WTC11 (cell line): Measurements from ENCODE around the gene TPM2. TPM values are rescaled to one million over a fixed set of nuclear protein-coding genes. Genes with fewer than 3 reads are reported as not detected.
A peak's percentile ranks its signal among the peaks of the same experiment; 100 is the strongest.

Experiments
- ATAC-seq: fragments of 200-7000 bp; cut with Tn5 transposase; 2 replicates; pipeline ENCODE4 v1.10.0; 2021; ENCODE audit warnings: mild to moderate bottlenecking, moderate library complexity
- CTCF ChIA-PET: fragments of 300-600 bp; sonication (Branson Sonifier 250); formaldehyde crosslinking; loops from one replicate; lab custom pipeline; 2021; ENCODE audit warnings: antibody characterized with exemption; lab: Charles Lee
- POLR2A ChIA-PET: fragments of 350-600 bp; sonication (Branson Sonifier 250); formaldehyde crosslinking; loops from one replicate; lab custom pipeline; 2021; ENCODE audit warnings: antibody characterized with exemption; lab: Charles Lee
- DNase-seq: peaks from one replicate; pipeline ENCODE4 v3.0.0; 2021; ENCODE audit warnings: low spot score
- H3K27ac Mint-ChIP-seq: 2 replicates; pipeline ENCODE4 v1.8.0; 2021; ENCODE audit warnings: mixed read lengths
- H3K27me3 Mint-ChIP-seq: 2 replicates; pipeline ENCODE4 v1.8.0; 2021; ENCODE audit warnings: low read depth, mild to moderate bottlenecking, moderate library complexity, mixed read lengths
- H3K36me3 Mint-ChIP-seq: 2 replicates; pipeline ENCODE4 v1.8.0; 2021; ENCODE audit warnings: mixed read lengths
- H3K4me1 Mint-ChIP-seq: 2 replicates; pipeline ENCODE4 v1.8.0; 2022; ENCODE audit warnings: mixed read lengths
- H3K4me3 Mint-ChIP-seq: 2 replicates; pipeline ENCODE4 v1.8.0; 2021; ENCODE audit warnings: mild to moderate bottlenecking, moderate library complexity, mixed read lengths
- H3K9me3 Mint-ChIP-seq: 2 replicates; pipeline ENCODE4 v1.8.0; 2021; ENCODE audit warnings: mixed read lengths
- ATF3 ChIP-seq: sonication (generic); formaldehyde crosslinking; conservative IDR thresholded peaks from 2 replicates; pipeline ENCODE4 v1.8.1; 2022; ENCODE audit warnings: mild to moderate bottlenecking, missing genetic modification reagents
- CBFB ChIP-seq: sonication (generic); formaldehyde crosslinking; IDR thresholded peaks from 2 replicates; pipeline ENCODE4 v1.8.1; 2022; ENCODE audit warnings: mild to moderate bottlenecking, low read depth, missing genetic modification reagents
- CREM ChIP-seq: sonication (generic); formaldehyde crosslinking; IDR thresholded peaks from 2 replicates; pipeline ENCODE4 v1.8.1; 2022; ENCODE audit warnings: mild to moderate bottlenecking, missing genetic modification reagents, moderate library complexity
- E2F4 ChIP-seq: sonication (generic); formaldehyde crosslinking; IDR thresholded peaks from 2 replicates; pipeline ENCODE4 v1.8.1; 2022; ENCODE audit warnings: low read depth, mild to moderate bottlenecking, moderate library complexity, missing genetic modification reagents, borderline replicate concordance
- GABPB1 ChIP-seq: sonication (generic); formaldehyde crosslinking; IDR thresholded peaks from 2 replicates; pipeline ENCODE4 v1.8.1; 2023; ENCODE audit warnings: mild to moderate bottlenecking, missing genetic modification reagents
- GRHL2 ChIP-seq: fragments of 250-450 bp; sonication (Bioruptor Pico); IDR thresholded peaks from 2 replicates; pipeline ENCODE4 v1.8.0; 2022; ENCODE audit warnings: mild to moderate bottlenecking, moderate library complexity; ENCODE audit not compliant: insufficient replicate concordance, severe bottlenecking
- MXD4 ChIP-seq: fragments of 250-450 bp; sonication (Bioruptor Pico); IDR thresholded peaks from 2 replicates; pipeline ENCODE4 v1.8.0; 2021; ENCODE audit warnings: mild to moderate bottlenecking, moderate library complexity, borderline replicate concordance
- MYBL2 ChIP-seq: sonication (generic); formaldehyde crosslinking; IDR thresholded peaks from 2 replicates; pipeline ENCODE4 v1.8.1; 2023; ENCODE audit warnings: mild to moderate bottlenecking, moderate library complexity, missing genetic modification reagents
- OVOL2 ChIP-seq: fragments of 250-450 bp; sonication (Bioruptor Pico); IDR thresholded peaks from 2 replicates; pipeline ENCODE4 v1.9.0; 2021; ENCODE audit warnings: mild to moderate bottlenecking, borderline replicate concordance
- RELA ChIP-seq: sonication (generic); formaldehyde crosslinking; IDR thresholded peaks from 2 replicates; pipeline ENCODE4 v1.8.1; 2022; ENCODE audit warnings: missing genetic modification reagents, mild to moderate bottlenecking, borderline replicate concordance
- SP1 ChIP-seq: sonication (generic); formaldehyde crosslinking; conservative IDR thresholded peaks from 2 replicates; pipeline ENCODE4 v1.8.1; 2022; ENCODE audit warnings: missing genetic modification reagents
- TP53 ChIP-seq: sonication (generic); formaldehyde crosslinking; IDR thresholded peaks from 2 replicates; pipeline ENCODE4 v1.8.1; 2023; ENCODE audit warnings: mild to moderate bottlenecking, missing genetic modification reagents
- ZNF121 ChIP-seq: sonication (generic); formaldehyde crosslinking; IDR thresholded peaks from 2 replicates; pipeline ENCODE4 v1.8.0; 2023; ENCODE audit warnings: missing genetic modification reagents
- ZNF219 ChIP-seq: sonication (generic); formaldehyde crosslinking; IDR thresholded peaks from 2 replicates; pipeline ENCODE4 v1.8.0; 2023; ENCODE audit warnings: missing genetic modification reagents, mild to moderate bottlenecking, borderline replicate concordance
- ZNF425 ChIP-seq: fragments of 250-450 bp; sonication (Bioruptor Pico); conservative IDR thresholded peaks from 2 replicates; pipeline ENCODE4 v1.9.0; 2021; ENCODE audit warnings: mild to moderate bottlenecking
- total RNA-seq: library from RNA; stranded (reverse); gene quantifications from 3 replicates; pipeline ENCODE4 v1.2.3, GENCODE V29; 2021
- TF ChIP-seq, protein P1 (sequence below): fragments of 250-450 bp; sonication (Bioruptor Pico); IDR thresholded peaks from 2 replicates; pipeline ENCODE4 v1.9.0; 2021; ENCODE audit warnings: mild to moderate bottlenecking
- TF ChIP-seq, protein P2 (sequence below): sonication (generic); formaldehyde crosslinking; IDR thresholded peaks from 2 replicates; pipeline ENCODE4 v1.8.1; 2023; ENCODE audit warnings: mild to moderate bottlenecking, missing genetic modification reagents
- TF ChIP-seq, protein P3 (sequence below): sonication (generic); formaldehyde crosslinking; IDR thresholded peaks from 2 replicates; pipeline ENCODE4 v1.8.0; 2022; ENCODE audit warnings: mild to moderate bottlenecking, missing genetic modification reagents

TPM2 gene
- total RNA-seq, 1 experiment from 2014 or later, result 146 TPM

DNA sequence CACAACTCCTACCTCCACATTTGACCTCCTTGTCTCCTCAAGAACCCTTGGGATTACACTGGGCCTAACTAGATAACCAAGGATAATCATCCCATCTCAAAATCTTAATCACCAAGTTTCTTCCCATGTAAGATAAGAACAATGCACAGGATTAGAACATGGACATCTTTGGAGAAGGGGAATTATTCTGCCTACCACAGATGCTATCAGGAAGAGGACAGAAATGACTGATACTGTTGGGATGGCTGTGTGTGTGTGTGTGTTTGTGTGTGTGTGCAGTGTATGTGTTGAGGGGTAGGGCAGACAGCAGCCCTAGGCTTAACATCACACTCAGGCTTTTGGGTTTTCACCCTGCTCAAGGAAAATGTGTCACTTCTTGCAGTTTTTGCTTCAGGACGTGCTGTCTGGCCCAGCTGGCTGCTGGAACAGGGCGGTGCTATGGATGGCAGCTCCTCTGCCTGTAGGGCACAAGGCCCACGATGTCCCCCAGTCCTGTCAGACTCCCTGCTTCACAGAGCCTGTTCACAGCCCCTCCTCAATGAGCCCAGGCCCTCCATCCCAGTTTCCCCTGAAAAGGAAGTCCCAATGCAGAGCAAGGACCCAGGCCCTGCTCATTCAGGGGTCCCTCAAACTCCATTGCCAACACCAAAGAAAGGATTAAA is 8.3 kb downstream of the TPM2 start (continued):
- TF ChIP-seq MXD4, result no peak
- no peak for TF ChIP-seq TP53 (CRISPR knock-in tag)

DNA sequence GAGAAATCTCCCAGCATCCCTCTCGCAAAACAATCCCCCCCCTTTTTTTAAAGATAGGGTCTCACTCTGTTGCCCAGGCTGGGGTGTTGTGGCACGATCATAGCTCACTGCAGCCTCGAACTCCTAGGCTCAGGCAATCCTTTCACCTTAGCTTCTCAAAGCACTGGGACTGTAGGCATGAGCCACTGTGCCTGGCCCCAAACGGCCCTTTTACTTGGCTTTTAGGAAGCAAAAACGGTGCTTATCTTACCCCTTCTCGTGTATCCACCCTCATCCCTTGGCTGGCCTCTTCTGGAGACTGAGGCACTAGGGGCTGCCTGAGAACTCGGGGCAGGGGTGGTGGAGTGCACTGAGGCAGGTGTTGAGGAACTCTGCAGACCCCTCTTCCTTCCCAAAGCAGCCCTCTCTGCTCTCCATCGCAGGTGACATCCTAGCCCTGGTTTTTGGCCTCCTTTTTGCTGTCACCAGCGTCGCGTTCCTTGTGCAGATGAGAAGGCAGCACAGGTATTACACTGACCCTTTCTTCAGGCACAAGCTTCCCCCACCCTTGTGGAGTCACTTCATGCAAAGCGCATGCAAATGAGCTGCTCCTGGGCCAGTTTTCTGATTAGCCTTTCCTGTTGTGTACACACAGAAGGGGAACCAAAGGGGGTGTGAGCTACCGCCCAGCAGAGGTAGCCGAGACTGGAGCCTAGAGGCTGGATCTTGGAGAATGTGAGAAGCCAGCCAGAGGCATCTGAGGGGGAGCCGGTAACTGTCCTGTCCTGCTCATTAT is 9.2 kb downstream of the TPM2 start:
- CTCF ChIA-PET, result interaction anchor here (0.9 to 2.4 kb wide), 12 partner anchors 8 to 781 kb away, joined by 3 to 24 read pairs (median 8); partner anchors contain the start of genes ARHGEF39, CCDC107, RMRP and TPM2
- TF ChIP-seq ZNF121 (CRISPR knock-in tag) (peak; percentile 87), ATF3 (CRISPR knock-in tag) (no peak)
- H3K4me1 Mint-ChIP-seq, result peaks cover 15% of the 10 kb centered on the region
- H3K9me3 Mint-ChIP-seq, result no peaks in the 10 kb centered on the region
- ATAC-seq, result peak; percentile 79
- POLR2A ChIA-PET, result interaction anchor here (1.0 to 1.9 kb wide), 4 partner anchors 10 to 47 kb away, joined by 4 to 14 read pairs (median 6); partner anchors contain the start of genes ARHGEF39 and TPM2
- DNase-seq, result peak; percentile 70
- H3K27me3 Mint-ChIP-seq, result peaks cover 8% of the 10 kb centered on the region
- H3K4me3 Mint-ChIP-seq, result no peak overlapping the region
- peak overlapping the region; percentile 78 for H3K27ac Mint-ChIP-seq
- H3K36me3 Mint-ChIP-seq, result peaks cover 31% of the 10 kb centered on the region

GRCh38 chr9:35679766-35680330 is 9.9 kb downstream of the TPM2 start:
- ATAC-seq, result no peak

More at GRCh38 chr9:35679766-35680330, 9.9 kb downstream of the TPM2 start:
- Mint-ChIP-seq H3K27ac (no peak overlapping the region), H3K4me1 (peaks cover 15% of the 10 kb centered on the region), H3K4me3 (no peak overlapping the region), H3K36me3 (peaks cover 27% of the 10 kb centered on the region), H3K9me3 (no peaks in the 10 kb centered on the region), H3K27me3 (peaks cover 13% of the 10 kb centered on the region)
- TF ChIP-seq TP53 (CRISPR knock-in tag) (no peak), E2F4 (no peak), RELA (no peak), SP1 (no peak), GABPB1 (CRISPR knock-in tag) (no peak), CREM (CRISPR knock-in tag) (no peak), ZNF121 (CRISPR knock-in tag) (no peak), MYBL2 (no peak), ZNF425 (no peak), GRHL2 (no peak), CBFB (no peak), ZNF219 (CRISPR knock-in tag) (no peak), OVOL2 (CRISPR knock-in tag) (no peak)
- TF ChIP-seq, protein P1, sequence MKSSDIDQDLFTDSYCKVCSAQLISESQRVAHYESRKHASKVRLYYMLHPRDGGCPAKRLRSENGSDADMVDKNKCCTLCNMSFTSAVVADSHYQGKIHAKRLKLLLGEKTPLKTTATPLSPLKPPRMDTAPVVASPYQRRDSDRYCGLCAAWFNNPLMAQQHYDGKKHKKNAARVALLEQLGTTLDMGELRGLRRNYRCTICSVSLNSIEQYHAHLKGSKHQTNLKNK, result no peak
- TF ChIP-seq, protein P2, sequence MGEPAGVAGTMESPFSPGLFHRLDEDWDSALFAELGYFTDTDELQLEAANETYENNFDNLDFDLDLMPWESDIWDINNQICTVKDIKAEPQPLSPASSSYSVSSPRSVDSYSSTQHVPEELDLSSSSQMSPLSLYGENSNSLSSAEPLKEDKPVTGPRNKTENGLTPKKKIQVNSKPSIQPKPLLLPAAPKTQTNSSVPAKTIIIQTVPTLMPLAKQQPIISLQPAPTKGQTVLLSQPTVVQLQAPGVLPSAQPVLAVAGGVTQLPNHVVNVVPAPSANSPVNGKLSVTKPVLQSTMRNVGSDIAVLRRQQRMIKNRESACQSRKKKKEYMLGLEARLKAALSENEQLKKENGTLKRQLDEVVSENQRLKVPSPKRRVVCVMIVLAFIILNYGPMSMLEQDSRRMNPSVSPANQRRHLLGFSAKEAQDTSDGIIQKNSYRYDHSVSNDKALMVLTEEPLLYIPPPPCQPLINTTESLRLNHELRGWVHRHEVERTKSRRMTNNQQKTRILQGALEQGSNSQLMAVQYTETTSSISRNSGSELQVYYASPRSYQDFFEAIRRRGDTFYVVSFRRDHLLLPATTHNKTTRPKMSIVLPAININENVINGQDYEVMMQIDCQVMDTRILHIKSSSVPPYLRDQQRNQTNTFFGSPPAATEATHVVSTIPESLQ, result no peak
- TF ChIP-seq, protein P3, sequence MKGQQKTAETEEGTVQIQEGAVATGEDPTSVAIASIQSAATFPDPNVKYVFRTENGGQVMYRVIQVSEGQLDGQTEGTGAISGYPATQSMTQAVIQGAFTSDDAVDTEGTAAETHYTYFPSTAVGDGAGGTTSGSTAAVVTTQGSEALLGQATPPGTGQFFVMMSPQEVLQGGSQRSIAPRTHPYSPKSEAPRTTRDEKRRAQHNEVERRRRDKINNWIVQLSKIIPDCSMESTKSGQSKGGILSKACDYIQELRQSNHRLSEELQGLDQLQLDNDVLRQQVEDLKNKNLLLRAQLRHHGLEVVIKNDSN (CRISPR knock-in tag), result no peak
- no peak for DNase-seq
- ChIA-PET POLR2A (interaction anchor here (0.9 to 1.9 kb wide), 3 partner anchors 11 to 48 kb away, joined by 3 to 9 read pairs (median 4); partner anchors contain the start of gene ARHGEF39), CTCF (interaction anchor here (1.0 to 2.4 kb wide), 11 partner anchors 9 to 80 kb away, joined by 3 to 24 read pairs (median 9); partner anchors contain the start of genes ARHGEF39, CCDC107, RMRP and TPM2)
